ENCODE results near the gene COG2. TPM values are rescaled to one million over a fixed set of nuclear protein-coding genes. Genes with fewer than 3 reads are reported as not detected.

Gene COG2
- total and polyA plus RNA-seq, 2 of the 13 experiments (the other 11 are each of a cell fraction or from before 2014, with no cell fraction given), result 16.8 to 36.3 TPM

- TF ChIP-seq ZNF276 (CRISPR knock-in tag; IDR thresholded peaks at IDR 0.05; ENCODE audit: low read depth) (no peak), MLLT10 (CRISPR knock-in tag; IDR thresholded peaks at IDR 0.05) (no peak), ZNF274 (CRISPR knock-in tag; IDR thresholded peaks at IDR 0.05) (no peak), TBP (CRISPR knock-in tag; IDR thresholded peaks at IDR 0.05) (no peak), ZNF646 (CRISPR knock-in tag; IDR thresholded peaks at IDR 0.05) (no peak), HOXA3 (CRISPR knock-in tag; IDR thresholded peaks at IDR 0.05) (no peak; the same call in 1 of the 2 replicates), CCDC6 (CRISPR knock-in tag; IDR thresholded peaks at IDR 0.05) (no peak), ZNF501 (CRISPR knock-in tag; IDR thresholded peaks at IDR 0.05) (no peak), ZBTB14 (CRISPR knock-in tag; IDR thresholded peaks at IDR 0.05) (no peak), CREB3 (CRISPR knock-in tag; IDR thresholded peaks at IDR 0.05) (no peak), ZNF17 (CRISPR knock-in tag; IDR thresholded peaks at IDR 0.05) (no peak), ZNF383 (CRISPR knock-in tag; IDR thresholded peaks at IDR 0.05; ENCODE audit: borderline replicate concordance) (no peak), PRDM10 (CRISPR knock-in tag; IDR thresholded peaks at IDR 0.05; ENCODE audit: low read depth) (no peak), KAT2B (IDR thresholded peaks at IDR 0.05; ENCODE audit: borderline replicate concordance, low read depth, low read length) (no peak)
Observed at GRCh38 chr1:230725256-230726012, 83.2 kb downstream of the COG2 start (continued).
